SU-DHL-6 (cell line): Measurements from ENCODE around the gene SLC6A20.

ENCODE experiments used
- H2AFZ ChIP-seq: fragments of 200-600 bp; sonication (generic); 2 replicates; pipeline ENCODE4 v1.6.1; 2014; ENCODE audit warnings: low read depth, mild to moderate bottlenecking, moderate library complexity, mixed read lengths, antibody characterized with exemption, low read length; ENCODE audit not compliant: severe bottlenecking
- H3F3A ChIP-seq: fragments of 200-600 bp; shearing (Covaris generic); 2 replicates; pipeline ENCODE4 v1.6.0; 2016; ENCODE audit warnings: antibody characterized with exemption, mild to moderate bottlenecking; ENCODE audit not compliant: insufficient read depth
- H3K27ac ChIP-seq: fragments of 200-600 bp; sonication (generic); 2 replicates; pipeline ENCODE4 v1.5.1; 2016; ENCODE audit warnings: low read depth, mild to moderate bottlenecking, low read length, moderate library complexity, mixed read lengths
- H3K27me3 ChIP-seq: fragments of 200-600 bp; sonication (generic), shearing (Covaris generic); 2 replicates; pipeline ENCODE4 v1.6.0; 2014; ENCODE audit warnings: mild to moderate bottlenecking, low read length
- H3K36me3 ChIP-seq: fragments of 200-600 bp; sonication (generic); 2 replicates; pipeline ENCODE4 v1.6.1; 2014; ENCODE audit warnings: mild to moderate bottlenecking, low read length, mixed read lengths
- H3K4me2 ChIP-seq: fragments of 300-600, 200-600 bp; shearing (Covaris generic), sonication (generic); 2 replicates; pipeline ENCODE4 v1.6.0; 2014; ENCODE audit warnings: low read length, low read depth, mild to moderate bottlenecking; ENCODE audit not compliant: poor library complexity, severe bottlenecking
- H3K4me3 ChIP-seq: fragments of 200-600 bp; sonication (generic); 2 replicates; pipeline ENCODE4 v1.5.1; 2014; ENCODE audit warnings: antibody characterized with exemption, low read length, mild to moderate bottlenecking, mixed read lengths; ENCODE audit not compliant: insufficient read depth, poor library complexity, severe bottlenecking
- H3K79me2 ChIP-seq: fragments of 200-600 bp; sonication (generic); 2 replicates; pipeline ENCODE4 v1.6.1; 2014; ENCODE audit warnings: mild to moderate bottlenecking, low read length, moderate library complexity; ENCODE audit not compliant: insufficient read depth
- H3K9ac ChIP-seq: fragments of 200-600 bp; sonication (generic); 2 replicates; pipeline ENCODE4 v1.7.0; 2014; ENCODE audit warnings: mild to moderate bottlenecking, low read length
- H3K9me2 ChIP-seq: fragments of 200-600 bp; sonication (generic); replicated peaks from 2 replicates; pipeline ENCODE4 v1.6.1; 2014; ENCODE audit warnings: low read length; ENCODE audit not compliant: insufficient read depth
- H3K9me3 ChIP-seq: fragments of 200-600 bp; sonication (generic); 2 replicates; pipeline ENCODE4 v1.6.1; 2014; ENCODE audit warnings: low read length, mixed read lengths; ENCODE audit not compliant: insufficient read depth
- H4K20me1 ChIP-seq: fragments of 200-600 bp; sonication (generic); 2 replicates; pipeline ENCODE4 v1.6.1; 2014; ENCODE audit warnings: low read depth, mild to moderate bottlenecking, antibody characterized with exemption, low read length, moderate library complexity, mixed read lengths
- CTCF ChIP-seq: fragments of 200-600 bp; sonication (generic); IDR thresholded peaks from one replicate; pipeline ENCODE4 v1.5.1; 2017; ENCODE audit warnings: antibody characterized with exemption, mild to moderate bottlenecking, low read length, moderate library complexity; ENCODE audit not compliant: insufficient read depth, poor library complexity, severe bottlenecking
- EZH2phosphoT487 ChIP-seq: fragments of 200-600 bp; sonication (generic), shearing (Covaris generic); conservative IDR thresholded peaks from 2 replicates; pipeline ENCODE4 v1.6.1; 2018; ENCODE audit warnings: mild to moderate bottlenecking, antibody characterized with exemption, low read length, moderate library complexity, mixed read lengths

The SLC6A20 gene

GRCh38 chr3:45779746-45780735 lies 16.3 kb downstream of the SLC6A20 start:
- Histone ChIP-seq H3K9me2 (no peaks in the 10 kb centered on the region), H4K20me1 (no peaks in the 10 kb centered on the region), H3F3A (no peaks in the 10 kb centered on the region), H3K27ac (no peak overlapping the region), H2AFZ (no peak overlapping the region), H3K4me2 (no peak overlapping the region), H3K36me3 (no peaks in the 10 kb centered on the region), H3K27me3 (no peaks in the 10 kb centered on the region), H3K79me2 (no peaks in the 10 kb centered on the region), H3K9me3 (no peaks in the 10 kb centered on the region), H3K9ac (no peak overlapping the region), H3K4me3 (no peak overlapping the region)
- TF ChIP-seq EZH2phosphoT487, result no peak
- TF ChIP-seq CTCF, result no peak

- no peaks in the 10 kb centered on the region for H3K9me2 ChIP-seq
- H3F3A ChIP-seq, result no peaks in the 10 kb centered on the region
- no peak overlapping the region for H3K4me3 ChIP-seq
- no peaks in the 10 kb centered on the region for H3K79me2 ChIP-seq
- no peak overlapping the region for H2AFZ ChIP-seq
- TF ChIP-seq CTCF (no peak), EZH2phosphoT487 (no peak)
- H3K27me3 ChIP-seq, result no peaks in the 10 kb centered on the region
- no peaks in the 10 kb centered on the region for H3K9me3 ChIP-seq
- H3K36me3 ChIP-seq, result no peaks in the 10 kb centered on the region
- no peaks in the 10 kb centered on the region for H4K20me1 ChIP-seq
- no peak overlapping the region for H3K4me2 ChIP-seq
- no peak overlapping the region for H3K9ac ChIP-seq
- H3K27ac ChIP-seq, result no peak overlapping the region
Measured at GRCh38 chr3:45778761-45779201, 17.6 kb downstream of the SLC6A20 start.

GRCh38 chr3:45777746-45778386 lies 18.5 kb downstream of the SLC6A20 start:
- Histone ChIP-seq H3K27me3 (no peaks in the 10 kb centered on the region), H3K9me2 (no peaks in the 10 kb centered on the region)
- no peak for TF ChIP-seq EZH2phosphoT487
- no peak for TF ChIP-seq CTCF

More at GRCh38 chr3:45777746-45778386, 18.5 kb downstream of the SLC6A20 start:
- no peak overlapping the region for H3K9ac ChIP-seq
- no peaks in the 10 kb centered on the region for H3K79me2 ChIP-seq
- no peak overlapping the region for H3K4me2 ChIP-seq
- H3K27ac ChIP-seq, result no peak overlapping the region
- no peak overlapping the region for H3K4me3 ChIP-seq
- no peaks in the 10 kb centered on the region for H3F3A ChIP-seq
- no peak overlapping the region for H2AFZ ChIP-seq
- no peaks in the 10 kb centered on the region for H4K20me1 ChIP-seq
- H3K9me3 ChIP-seq, result no peaks in the 10 kb centered on the region
- no peaks in the 10 kb centered on the region for H3K36me3 ChIP-seq
